GM12801 (cell line): ENCODE data around the gene TSPEAR.

ENCODE experiments used
- TF ChIP-seq, protein P1 (sequence below): IDR thresholded peaks from one replicate; pipeline ENCODE4 v1.5.1; 2011; ENCODE audit warnings: control low read depth; ENCODE audit not compliant: insufficient read length; ENCODE audit errors: extremely low read depth

Gene TSPEAR

DNA sequence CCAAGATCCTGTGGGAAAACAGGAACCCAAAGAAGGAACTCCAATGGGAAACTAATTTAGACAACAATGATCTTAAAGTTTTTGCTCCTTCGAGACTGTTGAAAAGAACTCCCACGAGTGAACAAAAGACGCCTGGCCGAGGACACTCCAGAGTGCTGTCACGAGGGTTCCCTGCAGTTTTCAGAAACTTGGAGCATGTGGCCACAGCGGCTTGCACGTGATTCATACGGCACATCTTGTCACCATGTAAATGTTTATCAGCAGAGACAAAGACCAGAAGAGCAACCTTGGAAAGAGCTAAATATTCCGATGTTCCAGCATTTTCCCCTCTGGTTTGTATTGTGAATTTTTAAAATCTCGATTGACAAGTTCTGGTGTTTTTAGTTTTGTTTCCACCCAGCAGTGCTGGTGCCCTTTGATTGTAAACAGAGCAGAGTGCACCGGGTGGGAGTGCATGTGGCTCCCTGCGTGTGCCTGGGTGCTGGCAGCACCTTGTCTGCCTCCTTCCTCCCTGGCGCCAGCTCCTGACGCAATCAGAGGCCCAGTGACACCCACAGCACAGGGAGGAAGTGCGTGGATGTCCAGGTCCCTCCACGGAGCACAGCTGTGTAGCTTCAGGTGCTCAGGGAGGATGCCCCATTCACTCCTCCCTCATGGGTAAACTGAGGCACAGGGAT lies 233.1 kb downstream of the TSPEAR start:
- TF ChIP-seq, protein P1, sequence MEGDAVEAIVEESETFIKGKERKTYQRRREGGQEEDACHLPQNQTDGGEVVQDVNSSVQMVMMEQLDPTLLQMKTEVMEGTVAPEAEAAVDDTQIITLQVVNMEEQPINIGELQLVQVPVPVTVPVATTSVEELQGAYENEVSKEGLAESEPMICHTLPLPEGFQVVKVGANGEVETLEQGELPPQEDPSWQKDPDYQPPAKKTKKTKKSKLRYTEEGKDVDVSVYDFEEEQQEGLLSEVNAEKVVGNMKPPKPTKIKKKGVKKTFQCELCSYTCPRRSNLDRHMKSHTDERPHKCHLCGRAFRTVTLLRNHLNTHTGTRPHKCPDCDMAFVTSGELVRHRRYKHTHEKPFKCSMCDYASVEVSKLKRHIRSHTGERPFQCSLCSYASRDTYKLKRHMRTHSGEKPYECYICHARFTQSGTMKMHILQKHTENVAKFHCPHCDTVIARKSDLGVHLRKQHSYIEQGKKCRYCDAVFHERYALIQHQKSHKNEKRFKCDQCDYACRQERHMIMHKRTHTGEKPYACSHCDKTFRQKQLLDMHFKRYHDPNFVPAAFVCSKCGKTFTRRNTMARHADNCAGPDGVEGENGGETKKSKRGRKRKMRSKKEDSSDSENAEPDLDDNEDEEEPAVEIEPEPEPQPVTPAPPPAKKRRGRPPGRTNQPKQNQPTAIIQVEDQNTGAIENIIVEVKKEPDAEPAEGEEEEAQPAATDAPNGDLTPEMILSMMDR = no peak

DNA sequence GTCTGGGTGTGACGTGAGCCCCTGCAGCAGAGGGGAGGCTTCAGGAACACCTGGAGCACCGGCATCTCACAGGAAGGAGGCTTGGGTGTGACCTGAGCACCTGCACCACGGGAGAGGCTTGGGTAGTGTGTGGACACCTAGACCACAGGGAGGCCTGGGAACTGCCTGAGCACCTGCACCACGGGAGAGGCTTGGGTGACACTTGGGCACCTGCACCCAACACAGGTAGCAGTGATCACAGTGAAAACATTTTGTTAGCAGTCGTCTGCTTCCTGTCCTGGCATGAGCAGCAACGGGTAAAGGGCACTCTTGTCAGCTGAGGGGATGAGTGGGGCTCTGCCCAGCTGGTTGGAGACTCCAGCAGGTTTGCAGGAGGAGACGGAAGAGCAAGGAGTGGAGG lies 233.7 kb downstream of the TSPEAR start:
- TF ChIP-seq, protein P1 = no peak

DNA sequence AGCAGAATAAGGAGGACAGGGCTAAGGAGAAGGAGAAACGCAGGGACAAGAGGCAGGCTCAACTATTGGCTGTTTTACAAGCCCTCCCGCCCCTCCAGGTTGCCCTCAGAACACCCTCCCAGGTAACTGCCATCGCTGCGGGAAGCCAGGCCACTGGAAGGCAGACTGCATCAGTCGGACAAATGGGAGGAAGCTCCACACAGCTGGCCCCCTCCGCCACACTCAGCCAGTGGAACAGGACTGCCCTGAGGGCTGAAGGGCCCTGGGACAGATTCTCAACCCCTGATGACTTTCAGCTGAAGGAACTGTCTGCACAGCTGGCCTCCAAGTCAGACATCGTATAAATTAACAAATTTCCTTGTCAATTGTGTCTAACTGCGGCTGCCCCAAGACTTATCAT lies 234.2 kb downstream of the TSPEAR start:
- TF ChIP-seq, protein P1 = no peak

DNA sequence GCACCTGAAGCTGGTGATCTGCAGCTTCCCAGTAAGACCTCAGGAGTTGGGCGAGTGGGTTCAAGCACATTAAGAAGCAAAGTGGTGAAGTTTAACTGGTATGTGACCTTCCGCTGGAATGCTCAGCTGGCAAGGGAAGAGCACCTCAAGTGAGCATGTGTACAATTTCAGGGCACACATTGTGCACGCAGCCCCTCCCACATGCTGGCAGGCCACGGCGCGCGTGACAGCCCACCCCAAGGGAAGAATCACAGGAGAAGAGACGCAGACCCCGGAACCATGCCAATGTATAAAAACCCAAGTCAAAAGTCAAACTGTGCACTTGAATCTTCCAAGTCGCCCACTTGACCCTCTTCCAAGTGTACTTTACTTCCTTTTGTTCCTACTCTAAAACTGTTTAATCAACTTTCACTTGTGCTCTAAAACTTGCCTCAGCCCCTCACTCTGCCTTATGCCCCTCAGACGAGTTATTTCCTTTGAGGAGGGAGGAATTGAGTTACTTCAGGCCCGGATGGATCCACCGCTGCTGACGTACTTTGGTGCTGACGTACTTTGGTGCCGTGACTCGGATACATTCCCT lies 236.0 kb downstream of the TSPEAR start:
- TF ChIP-seq, protein P1 = no peak

DNA sequence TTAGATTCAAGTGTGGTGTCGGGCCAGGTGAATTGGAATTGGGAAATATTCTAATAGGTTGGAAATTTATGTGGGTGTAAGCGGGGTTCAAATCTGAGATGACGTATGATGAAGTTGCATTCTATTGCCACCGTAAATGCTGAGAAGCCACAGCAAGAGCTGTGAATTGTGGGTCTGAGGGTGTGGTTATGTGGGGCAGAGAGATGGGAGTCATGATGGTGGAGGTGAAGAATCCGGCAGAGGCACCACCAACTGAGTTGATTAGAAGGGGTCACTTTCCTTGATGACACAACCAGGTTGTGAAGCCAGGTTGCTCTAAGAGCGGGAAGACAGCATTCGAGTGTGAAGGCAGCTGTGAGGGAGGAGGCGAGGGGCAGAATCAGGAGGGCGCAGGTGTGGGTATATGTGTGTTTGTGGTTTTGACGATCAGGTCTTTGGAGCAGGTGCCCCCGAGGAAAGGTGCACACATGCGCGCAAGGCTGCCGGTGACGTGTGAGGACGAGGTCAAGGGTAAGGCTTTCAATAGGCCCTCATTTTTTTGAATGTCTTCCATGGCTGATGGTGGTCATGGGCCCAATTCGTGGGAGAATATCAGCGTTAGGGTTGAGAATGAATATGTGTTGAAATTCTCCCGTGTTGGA lies 237.3 kb downstream of the TSPEAR start:
- TF ChIP-seq, protein P1 = no peak

DNA sequence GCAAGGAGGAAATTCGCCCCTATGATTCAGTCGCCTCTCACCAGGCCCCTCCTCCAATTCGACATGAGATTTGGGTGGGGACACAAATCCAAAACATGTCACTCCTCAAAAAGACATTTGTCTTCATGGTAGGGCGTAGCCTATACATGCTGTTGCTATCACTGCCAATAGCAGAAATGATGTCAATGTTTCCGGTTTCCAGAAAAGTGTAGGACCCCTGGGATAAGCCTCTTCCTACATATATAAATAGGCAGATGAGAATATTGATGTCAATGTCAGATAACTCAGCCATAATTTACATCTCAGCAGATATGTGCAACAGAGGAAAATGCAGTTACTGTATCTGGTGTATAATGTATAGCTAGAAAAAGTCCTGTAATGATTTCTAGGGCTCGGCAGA lies 239.4 kb downstream of the TSPEAR start:
- TF ChIP-seq, protein P1 = no peak

DNA sequence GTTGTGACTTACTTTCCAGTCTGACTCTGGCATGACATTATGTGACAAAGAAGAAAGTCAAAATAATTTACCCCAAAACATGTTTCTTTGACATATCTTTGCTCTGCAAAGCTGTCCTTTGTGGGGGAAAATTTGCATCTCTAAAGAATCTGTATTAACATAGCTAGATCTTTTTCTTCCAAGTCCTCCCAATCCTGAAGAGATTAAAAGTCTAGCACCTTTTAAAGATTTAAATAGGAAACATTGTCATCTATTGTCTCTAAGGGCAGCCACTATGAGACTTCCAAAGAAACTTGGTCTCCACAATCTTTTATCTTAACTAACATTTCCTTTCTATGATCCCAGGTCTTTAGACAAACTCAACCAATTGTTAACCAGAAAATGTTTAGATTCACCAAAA lies 240.0 kb downstream of the TSPEAR start:
- TF ChIP-seq, protein P1 = no peak
